H1 (cell line): ENCODE data around the gene PGAM1. TPM values are rescaled to one million over a fixed set of nuclear protein-coding genes. Genes with fewer than 3 reads are reported as not detected.

Experiments
- CTCF ChIA-PET: fragments of 300-600 bp; sonication (Branson Sonifier 250); formaldehyde crosslinking; loops from one replicate; lab custom pipeline; 2021; ENCODE audit not compliant: partially characterized antibody; lab: Charles Lee
- POLR2A ChIA-PET: fragments of 300-600 bp; sonication (Branson Sonifier 250); formaldehyde crosslinking; loops from one replicate; lab custom pipeline; 2021; ENCODE audit warnings: inconsistent platforms; ENCODE audit not compliant: partially characterized antibody; lab: Charles Lee
- DNase-seq, 2 experiments: peaks; one replicate each; pipeline versions ENCODE4 v3.0.0 to v3.0.0-alpha.2; 2010 to 2022; ENCODE audit warnings: low spot score in 2 of 2, low read depth in 1 of 2, mixed read lengths in 1 of 2
- FAIRE-seq: peaks from 2 replicates; lab custom pipeline; 2011; peaks lifted over from hg19 to GRCh38; lab: Jason Lieb, UNC
- H2AFZ ChIP-seq: 2 replicates; pipeline ENCODE4 v1.8.1; 2012; ENCODE audit warnings: low read length, inconsistent platforms
- H2AK5ac ChIP-seq: 2 replicates; pipeline ENCODE4 v1.6.1; 2013; ENCODE audit warnings: low read depth, low read length
- H2BK120ac ChIP-seq: replicated peaks from 2 replicates; pipeline ENCODE3; 2013; ENCODE audit warnings: low read depth, low read length, inconsistent platforms
- H2BK12ac ChIP-seq: 2 replicates; pipeline ENCODE4 v1.6.1; 2013; ENCODE audit warnings: low read depth, low read length
- H2BK15ac ChIP-seq: 2 replicates; pipeline ENCODE4 v1.6.1; 2013; ENCODE audit warnings: low read length
- H2BK20ac ChIP-seq: 2 replicates; pipeline ENCODE4 v1.6.1; 2013; ENCODE audit warnings: low read length
- H2BK5ac ChIP-seq: 2 replicates; pipeline ENCODE4 v1.6.1; 2013; ENCODE audit warnings: low read depth, low read length
- H3K14ac ChIP-seq: 2 replicates; pipeline ENCODE4 v1.6.1; 2013; ENCODE audit warnings: inconsistent platforms; ENCODE audit not compliant: insufficient read length
- H3K18ac ChIP-seq: 2 replicates; pipeline ENCODE4 v1.6.1; 2013; ENCODE audit warnings: low read length; ENCODE audit errors: extremely low read depth
- H3K23ac ChIP-seq: 2 replicates; pipeline ENCODE4 v1.6.1; 2013; ENCODE audit warnings: inconsistent platforms; ENCODE audit not compliant: insufficient read length
- H3K23me2 ChIP-seq: 2 replicates; pipeline ENCODE4 v1.6.1; 2013; ENCODE audit warnings: low read depth, low read length
- H3K27ac ChIP-seq: 2 replicates; pipeline ENCODE4 v1.6.1; 2011; ENCODE audit warnings: low read depth, low read length, inconsistent platforms
- H3K27me3 ChIP-seq, 4 experiments: replicated peaks in 1 of 4; 1 replicate in 1 of 4; 2 replicates in 3 of 4; pipeline versions ENCODE4 v1.6.1 to v1.8.1; 2011 to 2013; ENCODE audit warnings: low read length in 3 of 4, mild to moderate bottlenecking in 3 of 4, inconsistent platforms in 2 of 4, mixed read lengths in 2 of 4, moderate library complexity in 1 of 4; ENCODE audit not compliant: control insufficient read depth in 3 of 4, insufficient read depth in 3 of 4; ENCODE audit errors: extremely low read depth in 1 of 4
- H3K36me3 ChIP-seq, 4 experiments: 2 replicates each; pipeline versions ENCODE4 v1.6.1 to v1.8.1; 2011 to 2013; ENCODE audit warnings: mild to moderate bottlenecking in 4 of 4, low read length in 3 of 4, moderate library complexity in 2 of 4, control low read depth in 1 of 4, inconsistent platforms in 1 of 4; ENCODE audit not compliant: insufficient read depth in 4 of 4, control insufficient read depth in 2 of 4
- H3K4ac ChIP-seq: replicated peaks from 2 replicates; pipeline ENCODE3; 2013; ENCODE audit warnings: low read length, low read depth, mixed read lengths, inconsistent platforms; ENCODE audit not compliant: insufficient read length
- H3K4me1 ChIP-seq, 4 experiments: replicated peaks in 1 of 4; 1 replicate in 1 of 4; 2 replicates in 3 of 4; pipeline versions ENCODE4 v1.6.1 to v1.8.1; 2011 to 2013; ENCODE audit warnings: low read length in 3 of 4, inconsistent platforms in 2 of 4, mixed read lengths in 1 of 4; ENCODE audit not compliant: insufficient read depth in 4 of 4, control insufficient read depth in 3 of 4
- H3K4me2 ChIP-seq, 2 experiments: 2 replicates each; pipeline versions ENCODE4 v1.6.1 to v1.8.1; 2011 to 2013; ENCODE audit warnings: low read depth in 2 of 2, low read length in 2 of 2, control low read depth in 1 of 2, inconsistent platforms in 1 of 2, mild to moderate bottlenecking in 1 of 2; ENCODE audit not compliant: insufficient read depth in 1 of 2
- H3K4me3 ChIP-seq, 4 experiments: fragments of 200-600, 300-600 bp in 1 of 4; sonication (generic), shearing (Covaris generic), sonication (Bioruptor Twin) in 1 of 4; 2 replicates each; pipeline versions ENCODE4 v1.5.1 to v1.8.1; 2011 to 2016; ENCODE audit warnings: low read length in 4 of 4, low read depth in 3 of 4, control low read depth in 2 of 4, inconsistent platforms in 2 of 4, mild to moderate bottlenecking in 2 of 4, mixed read lengths in 1 of 4, moderate library complexity in 1 of 4; ENCODE audit not compliant: insufficient read depth in 2 of 4; ENCODE audit errors: extremely low read depth in 1 of 4
- H3K56ac ChIP-seq: replicated peaks from 2 replicates; pipeline ENCODE3; 2013; ENCODE audit warnings: low read depth, mild to moderate bottlenecking, mixed read lengths, low read length, inconsistent platforms; ENCODE audit not compliant: insufficient read length
- H3K79me1 ChIP-seq: 2 replicates; pipeline ENCODE4 v1.6.1; 2013; ENCODE audit warnings: low read depth, low read length, control low read depth
- H3K79me2 ChIP-seq, 2 experiments: 2 replicates each; pipeline versions ENCODE4 v1.6.1 to v1.8.1; 2012 to 2013; ENCODE audit warnings: low read length in 2 of 2, mild to moderate bottlenecking in 2 of 2, inconsistent platforms in 1 of 2; ENCODE audit not compliant: insufficient read depth in 2 of 2, control insufficient read depth in 1 of 2
- H3K9ac ChIP-seq, 4 experiments: replicated peaks in 1 of 4; 1 replicate in 1 of 4; 2 replicates in 3 of 4; pipeline versions ENCODE4 v1.6.1 to v1.8.1; 2011 to 2013; ENCODE audit warnings: low read depth in 3 of 4, low read length in 3 of 4, control low read depth in 2 of 4, mild to moderate bottlenecking in 2 of 4, moderate library complexity in 2 of 4, inconsistent platforms in 1 of 4; ENCODE audit errors: extremely low read depth in 1 of 4
- H3K9me3 ChIP-seq, 2 experiments: 2 replicates each; pipeline versions ENCODE4 v1.6.1 to v1.8.1; 2012 to 2013; ENCODE audit warnings: mild to moderate bottlenecking in 2 of 2, moderate library complexity in 2 of 2, control low read depth in 1 of 2, inconsistent platforms in 1 of 2, low read depth in 1 of 2, low read length in 1 of 2, mixed read lengths in 1 of 2; ENCODE audit not compliant: insufficient read depth in 2 of 2
- H4K20me1 ChIP-seq, 2 experiments: replicated peaks in 1 of 2; 2 replicates each; pipeline versions ENCODE3 to v1.8.1; 2011 to 2013; ENCODE audit warnings: inconsistent platforms in 2 of 2, low read length in 2 of 2, mild to moderate bottlenecking in 1 of 2; ENCODE audit not compliant: insufficient read depth in 2 of 2, control insufficient read depth in 1 of 2
- H4K5ac ChIP-seq: 2 replicates; pipeline ENCODE4 v1.6.1; 2013; ENCODE audit warnings: low read length, low read depth, mixed read lengths, inconsistent platforms; ENCODE audit not compliant: insufficient read length
- H4K8ac ChIP-seq: 2 replicates; pipeline ENCODE4 v1.8.0; 2013; ENCODE audit warnings: mild to moderate bottlenecking, moderate library complexity, low read length, inconsistent platforms; ENCODE audit not compliant: insufficient read depth; ENCODE audit errors: extremely low read depth
- H4K91ac ChIP-seq: replicated peaks from 2 replicates; pipeline ENCODE3; 2013; ENCODE audit warnings: low read length, mixed read lengths, inconsistent platforms; ENCODE audit not compliant: insufficient read length
- BCL11A ChIP-seq, 2 experiments: IDR thresholded peaks; one replicate each; pipeline ENCODE4 v1.6.1; 2011; ENCODE audit warnings: low read depth in 2 of 2, low read length in 2 of 2, mild to moderate bottlenecking in 2 of 2
- CREB1 ChIP-seq: IDR thresholded peaks from 2 replicates; pipeline ENCODE4 v1.6.1; 2012; ENCODE audit warnings: inconsistent platforms
- EGR1 ChIP-seq: IDR thresholded peaks from 2 replicates; pipeline ENCODE4 v1.6.1; 2011; ENCODE audit warnings: low read depth, low read length, borderline replicate concordance
- KDM4A ChIP-seq: IDR thresholded peaks from one replicate; pipeline ENCODE4 v1.7.1; 2012; ENCODE audit warnings: low read depth, mild to moderate bottlenecking, moderate library complexity, low read length, inconsistent platforms; ENCODE audit not compliant: severe bottlenecking
- KDM5A ChIP-seq: fragments of 200-600 bp; IDR thresholded peaks from 2 replicates; pipeline ENCODE4 v1.7.1; 2012; ENCODE audit warnings: mild to moderate bottlenecking, low read length, inconsistent platforms, mixed read lengths
- POU5F1 ChIP-seq: IDR thresholded peaks from 2 replicates; pipeline ENCODE4 v1.6.1; 2011; ENCODE audit warnings: low read depth, mild to moderate bottlenecking, low read length, moderate library complexity
- RAD21 ChIP-seq, 2 experiments: IDR thresholded peaks in 1 of 2; conservative IDR thresholded peaks in 1 of 2; 2 replicates each; pipeline ENCODE4 v1.6.1; 2011; ENCODE audit warnings: low read depth in 2 of 2, low read length in 2 of 2, improper control_type of control experiment in 1 of 2, inconsistent platforms in 1 of 2, mild to moderate bottlenecking in 1 of 2, moderate library complexity in 1 of 2
- RBBP5 ChIP-seq: IDR thresholded peaks from 2 replicates; pipeline ENCODE4 v1.7.1; 2012; ENCODE audit warnings: low read depth, mild to moderate bottlenecking, inconsistent platforms, low read length, moderate library complexity, borderline replicate concordance
- RNF2 ChIP-seq: fragments of 200-900, 300-1000 bp; sonication (generic); IDR thresholded peaks from 2 replicates; pipeline ENCODE4 v1.7.1; 2016; ENCODE audit warnings: borderline replicate concordance, low read depth, mild to moderate bottlenecking, antibody characterized with exemption, low read length; ENCODE audit not compliant: poor library complexity, severe bottlenecking; ENCODE audit errors: missing control alignments
- SP4 ChIP-seq: IDR thresholded peaks from 2 replicates; pipeline ENCODE4 v1.6.1; 2012; ENCODE audit warnings: low read length, inconsistent platforms
- ZNF274 ChIP-seq: IDR thresholded peaks from 2 replicates; pipeline ENCODE4 v1.7.0; 2012; ENCODE audit warnings: low read length, borderline replicate concordance; ENCODE audit errors: extremely low read depth
- whole genome bisulfite sequencing, 2 experiments: shearing (Covaris generic) in 1 of 2; methylation state at CpG; one replicate each; pipeline versions ENCODE4 v1.1.6 to v1.1.7; 2013 to 2015; ENCODE audit warnings: low lambda C conversion rate in 2 of 2, mixed read lengths in 2 of 2, inconsistent platforms in 1 of 2, low coverage in 1 of 2, missing lambda C conversion rate in 1 of 2; ENCODE audit not compliant: insufficient replicate concordance in 2 of 2, insufficient coverage in 1 of 2, insufficient read length in 1 of 2; ENCODE audit errors: extremely low coverage in 1 of 2, missing lambda C conversion rate in 1 of 2; 5-methylcytosine and 5-hydroxymethylcytosine counted together
- polyA plus RNA-seq, 7 experiments: library from polyadenylated mRNA; depleted of rRNA in 3 of 7; stranded (reverse) in 5 of 7; unstranded in 2 of 7; fragments of >200 nt in 5 of 7; fragments of 200-250 nt in 2 of 7; gene quantifications; 1 replicate in 5 of 7; 2 replicates in 1 of 7; 4 replicates in 1 of 7; pipeline versions ENCODE4 v1.2.1 to v1.2.3, GENCODE V29; 2011 to 2013; ENCODE audit warnings: missing spikeins in 2 of 7, mixed read lengths in 2 of 7
- total RNA-seq: library from RNA; stranded (reverse); fragmentation: NEBNext Ultra II Directional; extraction: Animal tissue kit (Norgen Biotek cat#: 25700); gene quantifications from 2 replicates; pipeline ENCODE4 v1.2.1, GENCODE V29; 2021
- TF ChIP-seq, protein P1 (sequence below): IDR thresholded peaks from 2 replicates; pipeline ENCODE4 v1.6.1; 2011; ENCODE audit warnings: low read length, improper control_type of control experiment

Gene PGAM1
- total and polyA plus RNA-seq, 2 of the 8 experiments (the other 6 are each of a cell fraction or from before 2014, with no cell fraction given): 791 to 799 TPM

DNA sequence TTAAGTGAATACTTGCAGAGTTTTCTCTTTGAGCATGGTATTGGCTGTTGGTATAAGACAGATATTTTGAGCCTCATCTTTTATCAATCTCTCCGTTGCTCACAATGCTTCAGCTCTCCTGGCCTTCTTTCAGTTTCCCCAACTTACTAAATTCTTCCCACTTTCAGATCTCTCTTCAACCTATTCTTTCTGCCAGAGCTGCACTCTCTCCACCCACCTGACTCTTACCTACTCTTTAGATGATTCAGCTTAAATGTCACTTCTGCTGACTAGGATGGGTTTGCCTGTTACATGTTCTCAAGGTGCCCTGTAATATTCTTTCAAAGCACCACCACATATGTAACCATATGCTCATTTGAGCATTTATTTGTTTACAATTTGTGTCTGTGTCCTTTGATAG lies 18.2 kb downstream of the PGAM1 start:
- Histone ChIP-seq H3K79me1 (peaks cover 10% of the 10 kb centered on the region), H3K27ac (no peak overlapping the region), H2BK5ac (no peak overlapping the region), H2AK5ac (no peak overlapping the region), H3K23ac (no peak overlapping the region), H3K4me1 (peaks cover 0 to 8% (median under 1%) of the 10 kb centered on the region in 4 experiments; a peak in 5 of 7 replicates), H3K23me2 (peaks cover 7% of the 10 kb centered on the region), H3K18ac (no peak overlapping the region), H2BK120ac (no peak overlapping the region), H3K4ac (no peak overlapping the region), H3K14ac (no peak overlapping the region), H3K79me2 (peaks cover 15 to 41% of the 10 kb centered on the region in 2 experiments), H2BK20ac (no peak overlapping the region), H3K56ac (no peak overlapping the region), H4K5ac (no peak overlapping the region), H4K91ac (no peak overlapping the region), H3K27me3 (no peaks in the 10 kb centered on the region), H3K9ac (no peak overlapping the region), H4K8ac (no peak overlapping the region), H3K36me3 (peaks cover 3 to 24% (median 15%) of the 10 kb centered on the region in 4 experiments; a peak in 6 of 8 replicates), H3K4me3 (peak overlapping the region in 2 of 4 experiments; percentile 1 to 85; a peak in 2 of 8 replicates), H2AFZ (no peak overlapping the region), H3K9me3 (no peaks in the 10 kb centered on the region), H2BK15ac (no peak overlapping the region), H4K20me1 (peaks cover 0 to 4% of the 10 kb centered on the region in 2 experiments), H2BK12ac (no peak overlapping the region), H3K4me2 (peak overlapping the region; percentile 85 to 88; a peak in 2 of 4 replicates)
- DNase-seq (no peak), FAIRE-seq (no peak)
- POLR2A ChIA-PET: interaction anchor here (1.2 to 13.8 kb wide), 2 partner anchors 12 to 53 kb away, joined by 3 to 185 read pairs; no protein-coding TSS in a partner anchor
- 96% methylated on average over 1 of the region's 1 CpG; no CpG with 5 or more reads in 1 of the 2 experiments for WGBS, 2 experiments
- CTCF ChIA-PET: interaction anchor here (0.7 to 2.5 kb wide), 7 partner anchors 11 to 168 kb away, joined by 3 to 19 read pairs (median 4); no protein-coding TSS in a partner anchor
- TF ChIP-seq POU5F1: no peak
- no peak for TF ChIP-seq CREB1
- no peak for TF ChIP-seq RBBP5
- TF ChIP-seq RAD21 (IDR thresholded peaks at IDR 0.05 in 1 of 2, conservative IDR thresholded peaks at IDR 0.05 in 1 of 2; ENCODE audit: low read depth in 2 of 2, low read length in 2 of 2): no peak
- TF ChIP-seq SP4: no peak
- TF ChIP-seq KDM4A: no peak
- TF ChIP-seq BCL11A (IDR thresholded peaks at IDR 0.05; ENCODE audit: low read depth in 2 of 2, low read length in 2 of 2): no peak
- no peak for TF ChIP-seq RNF2
- TF ChIP-seq ZNF274: no peak
- TF ChIP-seq EGR1: no peak
- no peak for TF ChIP-seq KDM5A
- TF ChIP-seq, protein P1, sequence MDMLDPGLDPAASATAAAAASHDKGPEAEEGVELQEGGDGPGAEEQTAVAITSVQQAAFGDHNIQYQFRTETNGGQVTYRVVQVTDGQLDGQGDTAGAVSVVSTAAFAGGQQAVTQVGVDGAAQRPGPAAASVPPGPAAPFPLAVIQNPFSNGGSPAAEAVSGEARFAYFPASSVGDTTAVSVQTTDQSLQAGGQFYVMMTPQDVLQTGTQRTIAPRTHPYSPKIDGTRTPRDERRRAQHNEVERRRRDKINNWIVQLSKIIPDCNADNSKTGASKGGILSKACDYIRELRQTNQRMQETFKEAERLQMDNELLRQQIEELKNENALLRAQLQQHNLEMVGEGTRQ: no peak
